Medulla oblongata (tissue), 1 donor: ENCODE measurements around the gene TDRD12.

Experiments
- DNase-seq: peaks from one replicate; pipeline ENCODE4 v3.0.0-alpha.2; 2015; ENCODE audit errors: extremely low spot score

Gene TDRD12

DNA sequence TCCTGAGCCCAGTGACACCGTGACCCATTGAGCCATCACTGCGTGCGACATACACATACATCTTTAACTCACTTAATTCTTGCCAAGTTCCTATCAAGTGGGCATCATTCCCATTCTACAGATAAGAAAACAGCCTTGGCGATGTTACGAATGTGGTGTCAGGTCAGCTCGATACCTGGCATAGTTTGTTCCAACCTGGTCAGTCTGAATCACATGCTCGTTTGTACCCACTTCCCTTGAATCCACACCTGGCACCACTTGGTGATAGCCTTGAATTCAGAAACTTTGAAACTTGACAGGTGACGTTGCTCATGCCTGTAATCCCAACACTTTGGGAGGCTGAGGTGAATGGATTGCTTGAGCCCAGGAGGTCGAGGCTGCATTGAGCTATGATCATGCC, 90.9 kb downstream of the TDRD12 start:
- DNase-seq = no peak

DNA sequence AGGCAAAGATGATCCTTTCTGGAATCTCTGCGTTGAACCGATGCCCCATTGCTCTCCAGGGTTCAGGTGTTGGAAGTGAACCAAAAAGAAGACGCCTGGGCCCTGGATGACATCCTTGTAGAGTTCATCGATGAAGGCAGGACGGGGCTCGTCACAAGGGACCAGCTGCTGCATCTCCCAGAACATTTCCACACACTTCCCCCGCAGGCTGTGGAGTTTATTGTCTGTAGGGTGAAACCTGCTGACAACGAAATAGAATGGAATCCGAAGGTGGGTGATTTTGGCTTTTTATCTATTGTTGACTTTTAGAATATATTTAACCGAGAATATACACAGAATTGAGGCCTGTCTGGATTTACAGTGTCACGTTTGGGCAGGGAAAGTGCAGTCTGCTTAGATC, 91.6 kb downstream of the TDRD12 start:
- DNase-seq = no peak

DNA sequence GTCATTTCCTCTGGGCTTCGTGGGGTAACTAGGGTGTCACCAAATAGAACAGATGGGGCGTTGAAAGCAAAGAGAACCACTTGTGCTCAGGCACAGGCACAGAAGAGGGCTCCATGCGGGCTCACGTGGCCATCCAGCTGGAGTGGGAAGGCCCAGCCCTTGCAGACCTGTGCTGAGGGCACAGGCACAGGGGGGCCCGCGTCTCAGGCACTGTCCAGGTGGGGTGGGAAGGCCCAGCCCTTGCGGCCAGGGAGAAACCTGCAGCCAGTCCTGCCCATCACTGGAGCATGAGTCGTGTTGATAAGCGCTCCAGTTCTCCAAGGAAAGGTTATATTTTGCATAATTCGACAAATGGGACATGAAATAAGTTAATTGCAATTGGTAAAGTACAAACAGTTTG, 92.5 kb downstream of the TDRD12 start:
- no peak for DNase-seq

DNA sequence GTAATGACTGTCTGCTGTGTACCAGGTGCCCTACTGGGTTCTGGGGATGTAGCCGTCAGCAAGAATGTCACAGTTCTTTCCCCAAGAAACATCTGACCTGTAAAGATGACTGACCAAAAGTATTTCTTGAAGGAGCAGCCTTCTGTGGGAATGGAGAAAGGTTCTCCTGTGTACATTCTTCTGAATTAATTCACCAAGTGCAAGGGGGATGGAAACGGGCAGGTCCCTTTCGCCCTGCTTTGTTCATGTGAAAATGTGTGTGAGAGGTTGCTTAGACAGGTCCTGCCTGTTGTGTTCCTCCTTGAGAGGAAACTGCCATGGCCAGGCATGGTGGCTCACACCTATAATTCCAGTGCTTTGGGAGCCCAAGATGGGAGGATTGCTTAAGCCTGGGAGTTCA, 93.0 kb downstream of the TDRD12 start:
- no peak for DNase-seq

DNA sequence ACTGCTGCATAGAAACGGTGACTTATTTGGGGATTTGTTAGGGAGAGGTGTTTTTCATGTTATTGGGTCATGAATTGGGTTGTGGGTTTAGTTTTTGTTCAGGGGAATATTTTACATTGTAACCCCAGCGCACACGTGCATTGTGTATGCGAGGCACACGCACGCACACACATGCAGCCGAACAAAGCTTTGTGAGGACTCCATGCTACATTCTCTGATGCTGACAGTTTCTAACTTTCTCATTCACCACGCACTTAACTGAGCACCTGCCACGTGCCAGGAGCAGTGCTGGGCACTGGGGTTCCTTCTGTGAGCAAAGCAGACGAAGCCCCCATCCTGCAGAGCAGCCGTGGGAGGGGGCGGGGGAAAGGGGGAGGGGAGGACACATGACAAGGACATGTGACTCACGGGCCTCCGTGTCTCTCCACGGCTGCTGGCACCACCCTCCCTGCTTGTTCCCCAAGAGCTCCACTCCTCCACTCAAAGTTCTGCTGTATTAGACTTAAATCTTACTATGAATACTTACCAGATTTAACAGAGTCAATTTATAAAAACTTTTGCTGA, 94.4 kb downstream of the TDRD12 start:
- DNase-seq = no peak

DNA sequence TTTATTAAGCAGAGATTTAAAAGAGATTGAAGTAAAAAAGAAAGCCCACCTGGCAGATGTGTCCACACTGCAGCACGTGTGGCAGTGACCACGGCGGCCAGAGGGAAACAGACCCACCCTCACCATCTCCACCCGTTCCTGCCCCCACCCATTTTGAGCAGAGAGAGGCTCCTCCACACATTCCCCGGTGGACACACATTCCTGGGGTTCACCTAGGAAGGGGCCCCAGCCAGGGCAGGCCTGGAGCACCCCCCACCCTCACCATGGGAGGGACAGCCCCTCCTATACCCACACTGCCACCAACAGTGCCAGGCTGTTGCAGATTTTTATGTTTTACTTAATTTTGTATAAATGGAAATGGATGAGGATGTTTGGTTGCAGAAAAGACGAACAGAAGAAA, 95.1 kb downstream of the TDRD12 start:
- DNase-seq = no peak

DNA sequence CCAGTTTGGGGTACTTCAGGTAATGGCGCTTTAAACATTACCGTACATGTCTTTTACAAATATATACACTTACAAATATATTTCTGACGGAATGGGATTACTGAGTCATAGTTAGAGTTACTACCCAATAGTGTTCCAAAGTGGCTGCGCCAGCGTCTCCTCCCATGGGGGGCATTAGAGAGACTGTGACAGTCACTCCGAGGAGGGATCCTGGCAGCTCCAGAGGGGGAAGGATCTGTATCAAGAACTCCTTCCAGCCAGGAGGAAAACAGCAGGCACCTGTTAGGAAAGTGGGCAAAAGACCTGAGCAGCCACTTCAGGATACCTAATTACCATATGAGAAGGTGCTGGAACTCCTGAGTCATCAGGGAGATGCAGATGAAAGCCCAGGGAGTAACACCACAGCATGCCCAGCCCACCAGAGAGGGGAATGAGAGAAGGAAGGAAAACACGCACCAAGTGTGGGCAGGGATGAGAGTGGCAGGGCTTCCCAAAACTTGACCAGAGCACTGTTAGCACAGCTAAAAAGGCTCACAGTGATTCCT, 97.1 kb downstream of the TDRD12 start:
- no peak for DNase-seq

DNA sequence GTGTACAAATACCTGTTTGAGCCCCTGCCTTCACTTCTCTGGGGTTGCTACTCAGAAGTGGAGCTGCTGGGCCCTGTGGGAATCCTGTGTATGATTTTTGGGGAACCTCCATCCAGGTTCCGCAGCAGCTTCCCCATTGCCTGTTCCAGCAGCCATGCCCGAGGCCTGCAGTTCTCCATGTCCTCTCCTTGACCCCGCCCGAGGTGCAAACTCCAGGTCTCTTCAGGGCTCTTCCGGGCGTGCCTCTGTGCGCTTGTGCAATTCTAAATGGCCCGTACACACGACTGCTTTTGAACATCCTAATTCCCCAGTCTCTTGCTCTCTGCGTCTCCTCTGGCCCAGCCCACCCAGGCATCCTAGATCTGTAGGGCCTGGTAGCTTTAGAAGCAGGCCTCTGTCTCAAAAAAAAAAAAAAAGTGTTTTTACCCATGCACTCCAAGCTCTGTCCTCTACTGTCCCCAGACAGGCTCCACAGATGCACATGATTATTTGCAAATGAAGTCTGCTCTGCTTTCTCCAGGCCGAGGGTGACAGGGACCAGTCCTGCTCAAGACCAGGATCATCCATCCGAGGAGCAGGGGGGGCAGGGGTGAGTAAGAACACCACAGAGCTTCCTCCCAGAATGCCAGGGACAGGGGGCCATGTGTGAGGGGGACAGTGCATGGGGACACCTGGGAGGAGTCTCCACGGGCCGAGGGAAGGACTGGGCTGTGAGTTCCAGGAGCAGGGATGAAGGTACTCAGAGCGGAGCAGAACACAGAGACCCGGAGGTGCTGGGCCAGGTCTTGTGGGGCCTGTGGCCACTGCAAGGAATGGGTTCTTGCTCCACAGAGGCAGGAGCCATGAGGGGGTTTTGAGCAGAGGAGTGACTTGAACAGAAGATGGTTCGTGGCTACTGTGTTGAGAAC, 98.3 kb downstream of the TDRD12 start:
- no peak for DNase-seq

DNA sequence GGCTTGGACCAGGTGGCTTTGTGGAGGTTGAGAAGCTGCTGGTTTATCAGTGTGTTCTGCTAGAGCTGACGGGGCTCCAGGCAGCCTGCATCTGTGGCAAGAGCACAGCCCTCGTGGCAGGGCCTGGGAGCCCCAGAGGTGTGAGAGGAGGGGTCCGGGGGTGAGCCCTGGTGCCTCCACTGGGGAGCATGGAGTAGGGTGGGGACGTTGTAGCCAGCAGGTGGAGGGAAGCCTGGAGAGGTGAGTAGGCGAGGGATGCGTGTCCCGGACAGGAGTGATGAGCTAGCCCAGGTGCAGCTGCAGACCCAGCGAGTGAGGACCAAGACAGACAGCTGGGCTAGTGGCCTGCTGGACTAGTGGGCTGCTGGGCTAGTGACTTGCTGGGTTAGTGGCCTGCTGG, 99.0 kb downstream of the TDRD12 start:
- no peak for DNase-seq

DNA sequence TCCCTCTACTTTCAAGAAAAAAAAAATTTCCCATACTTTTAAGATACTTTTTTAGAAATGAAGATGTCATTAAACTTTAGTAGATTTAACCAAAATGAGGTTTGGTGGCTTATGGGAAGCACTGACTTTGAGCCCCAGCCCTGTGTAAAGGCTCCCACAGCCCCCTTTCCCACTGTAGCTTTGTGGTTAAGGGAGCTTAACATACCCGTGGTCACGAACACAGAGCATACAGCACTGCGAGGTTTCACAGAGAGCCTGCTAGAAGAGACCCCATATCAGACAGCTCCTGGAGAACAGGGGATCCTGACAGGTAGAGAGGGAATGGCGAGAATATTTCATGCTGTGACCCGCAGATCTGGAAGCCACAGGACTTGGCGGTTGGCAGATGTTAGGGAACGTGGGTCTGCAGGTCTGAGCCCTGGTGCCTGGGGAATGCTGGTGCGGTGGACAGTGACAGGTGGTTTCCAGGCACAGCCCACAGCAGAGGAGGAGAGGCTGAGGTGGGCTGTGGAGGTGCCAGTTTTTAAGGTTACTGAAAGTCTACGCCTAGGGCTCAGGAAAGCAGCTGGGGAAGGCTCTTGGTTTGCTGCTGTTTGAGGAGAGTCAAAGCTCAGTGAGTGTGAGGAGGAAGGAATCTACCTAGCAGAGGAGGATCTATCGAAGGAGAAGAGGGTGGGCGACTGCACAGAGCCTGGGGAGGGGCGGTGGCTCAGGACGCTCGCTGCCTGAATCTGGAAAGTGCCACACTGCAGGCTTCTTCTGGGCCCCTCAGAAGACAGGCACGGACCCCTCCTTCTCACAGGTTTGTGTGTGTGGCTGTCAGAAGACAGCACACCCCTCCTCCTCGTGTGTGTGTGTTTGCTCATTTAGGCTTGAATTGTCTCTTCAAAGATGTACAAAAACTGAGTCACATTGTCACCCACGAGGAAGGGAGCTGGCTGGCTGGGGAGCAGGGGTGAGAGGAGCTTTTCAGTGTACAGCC, 100.1 kb downstream of the TDRD12 start:
- no peak for DNase-seq

DNA sequence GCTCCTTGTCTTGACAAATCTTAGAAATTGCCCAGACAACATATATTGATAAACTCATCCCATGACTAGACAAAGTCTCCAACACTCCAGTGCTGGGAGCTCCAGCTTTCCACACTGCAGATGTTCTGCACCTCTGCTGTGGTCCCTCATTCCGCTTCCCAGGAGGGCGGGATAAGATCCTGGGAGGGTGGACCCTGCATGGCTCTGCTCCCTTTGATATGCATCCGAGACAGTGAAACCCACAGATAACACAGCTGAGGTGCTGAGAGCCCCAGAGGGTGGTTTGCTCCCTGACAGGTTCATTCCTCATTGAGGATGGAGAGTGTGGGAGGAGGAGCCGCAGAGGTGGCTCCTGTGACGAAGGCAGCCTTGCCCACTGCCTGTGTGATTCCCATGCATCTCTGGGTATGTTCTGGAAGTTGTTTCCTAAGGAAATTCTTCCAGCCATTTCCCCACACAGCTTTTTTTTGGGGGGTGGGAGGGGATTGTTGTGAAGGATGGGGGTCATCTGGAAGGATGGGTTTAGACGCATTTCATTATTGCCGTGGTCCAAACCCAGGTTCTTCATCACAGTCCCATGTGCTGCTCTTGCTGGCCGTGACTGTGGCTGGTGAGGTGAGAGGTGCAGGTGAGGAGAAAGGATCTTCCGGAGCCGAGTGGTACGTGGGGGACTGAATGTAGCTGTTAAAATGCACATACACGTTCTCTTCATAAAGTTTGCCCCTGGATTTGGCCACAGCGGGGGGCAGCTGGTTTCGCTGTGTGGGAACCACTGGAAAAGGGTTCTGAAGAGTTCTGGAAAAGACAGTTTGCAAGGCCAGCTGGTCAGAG, 103.6 kb downstream of the TDRD12 start:
- DNase-seq = no peak

DNA sequence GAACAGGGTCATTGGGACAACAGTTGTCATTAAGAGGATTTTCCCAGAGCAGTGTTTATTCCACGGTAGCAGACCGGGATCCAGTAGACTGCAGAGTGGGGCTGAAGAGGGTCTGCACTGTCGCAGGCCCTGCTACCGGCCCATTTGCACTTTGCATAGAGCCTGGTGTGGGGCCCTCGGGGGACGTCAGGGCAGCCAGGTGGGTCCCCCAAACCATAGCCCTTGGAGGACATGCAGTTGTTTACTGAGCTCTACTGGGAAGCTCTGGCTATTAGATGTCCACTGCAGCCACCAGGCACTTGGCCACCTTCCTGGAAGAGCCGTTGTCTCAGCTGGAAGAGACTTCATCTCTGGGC, 104.2 kb downstream of the TDRD12 start:
- DNase-seq = no peak

DNA sequence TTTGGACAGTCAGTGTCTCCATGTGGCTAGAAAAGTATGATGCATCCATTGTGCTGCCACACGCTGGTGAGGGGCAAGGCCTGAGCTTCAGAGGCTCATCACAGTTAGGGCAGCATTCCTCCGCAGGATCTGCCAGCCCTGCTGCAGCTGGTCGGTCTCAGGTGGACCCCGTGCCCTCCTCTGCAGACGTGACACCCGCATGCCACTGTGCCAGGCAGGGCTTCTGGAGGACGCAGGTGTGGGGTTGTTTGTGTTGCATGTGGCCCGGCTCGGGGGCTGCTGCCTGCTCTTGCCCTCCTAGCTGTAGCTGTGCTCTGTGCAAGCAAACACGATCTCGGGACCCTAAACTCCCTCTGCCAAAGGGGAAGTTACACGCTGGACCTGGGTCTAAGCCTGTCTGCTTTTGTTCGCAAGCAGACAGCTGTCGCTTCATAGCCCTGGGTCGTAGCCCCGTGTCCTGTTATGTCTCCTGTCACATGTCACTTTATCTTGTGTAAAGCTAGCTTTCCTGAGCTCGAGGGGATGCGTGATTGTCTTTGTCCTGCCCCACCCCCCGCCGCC, 104.7 kb downstream of the TDRD12 start:
- DNase-seq = no peak

DNA sequence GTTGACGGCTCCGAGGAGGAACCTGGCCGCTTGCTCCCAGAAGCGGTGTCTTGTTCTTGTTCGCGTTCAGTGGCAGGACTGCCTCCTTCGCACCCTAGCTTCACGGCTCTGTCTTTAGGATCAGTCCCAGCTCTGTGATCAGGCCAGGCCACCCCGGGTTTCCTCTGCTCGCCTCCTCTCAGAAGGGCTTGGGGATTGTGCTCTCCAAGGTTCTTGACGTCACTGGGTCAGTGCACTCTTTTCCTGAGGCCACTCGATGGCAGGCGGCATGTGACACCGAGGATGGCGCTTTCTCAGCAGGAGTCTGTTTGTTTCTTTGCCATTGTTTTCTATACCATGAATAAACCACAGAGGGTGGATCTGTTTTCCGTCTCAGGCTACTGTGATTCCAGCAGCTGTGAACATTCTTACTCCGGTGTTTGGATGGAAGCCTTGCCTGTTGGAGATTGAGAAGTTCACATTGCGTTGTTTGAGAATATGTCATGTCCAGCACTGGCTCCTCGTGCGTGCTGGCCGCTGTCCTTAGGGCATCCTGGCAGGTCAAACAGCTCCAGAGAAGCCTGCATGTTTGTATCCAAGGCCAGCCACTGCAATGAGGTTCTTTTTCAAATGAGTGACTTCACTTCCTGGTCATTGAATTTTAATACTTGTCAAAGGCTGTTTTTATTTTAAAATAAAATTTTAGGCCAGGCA, 105.5 kb downstream of the TDRD12 start:
- DNase-seq = no peak

DNA sequence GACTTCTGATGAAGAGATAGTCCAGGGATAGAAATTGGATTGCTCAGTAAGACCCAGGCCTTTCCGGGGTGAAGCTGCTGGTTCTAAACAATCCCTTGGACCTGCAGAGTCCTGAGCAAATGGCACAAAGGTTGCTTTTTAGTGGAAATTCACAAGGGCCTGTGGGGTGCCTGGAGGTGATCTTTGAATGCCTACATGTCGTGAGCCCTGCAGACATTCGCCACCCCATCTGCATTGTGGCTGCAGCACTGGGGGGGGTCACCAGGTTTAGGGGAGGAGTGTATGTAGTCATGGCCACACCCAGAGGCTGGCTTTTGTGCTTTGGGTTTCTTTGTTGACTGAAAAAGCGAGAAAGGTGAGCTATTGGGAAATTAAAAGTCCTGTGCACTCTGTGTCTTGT, 108.6 kb downstream of the TDRD12 start:
- no peak for DNase-seq

DNA sequence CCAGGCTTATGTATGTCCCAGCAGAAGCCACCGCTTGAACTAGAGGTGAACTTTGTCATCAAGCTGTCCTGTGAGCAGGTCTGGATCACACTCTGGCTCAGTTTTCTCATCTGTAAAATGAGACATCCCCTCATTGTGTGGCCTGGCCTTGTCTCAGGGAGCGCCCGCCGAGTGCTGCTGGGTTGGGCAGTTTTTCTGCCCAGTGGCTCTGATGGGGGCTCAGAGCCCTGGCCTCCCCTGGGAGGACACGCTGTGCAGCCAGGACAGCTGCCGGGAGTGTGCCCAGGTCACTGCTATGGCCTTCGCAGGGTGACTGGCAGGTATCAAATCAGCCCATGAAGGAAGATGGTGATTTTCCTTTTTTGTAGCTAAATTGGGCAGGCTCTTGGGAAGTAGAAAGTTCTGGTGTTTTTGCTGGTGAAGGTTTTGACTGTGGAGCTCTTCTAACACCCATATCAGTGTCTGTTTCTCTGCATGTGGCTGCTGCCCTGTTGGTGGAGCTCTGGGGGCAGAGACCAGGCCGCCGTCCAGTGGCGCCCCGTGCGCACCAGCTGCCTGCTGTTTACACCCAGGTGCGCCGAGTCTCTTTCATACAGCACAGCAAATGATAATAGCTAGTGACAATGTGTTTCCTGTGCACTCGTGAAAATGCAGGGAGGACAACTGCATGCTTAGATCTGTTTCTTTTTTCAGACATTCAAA, 109.2 kb downstream of the TDRD12 start:
- DNase-seq = no peak

DNA sequence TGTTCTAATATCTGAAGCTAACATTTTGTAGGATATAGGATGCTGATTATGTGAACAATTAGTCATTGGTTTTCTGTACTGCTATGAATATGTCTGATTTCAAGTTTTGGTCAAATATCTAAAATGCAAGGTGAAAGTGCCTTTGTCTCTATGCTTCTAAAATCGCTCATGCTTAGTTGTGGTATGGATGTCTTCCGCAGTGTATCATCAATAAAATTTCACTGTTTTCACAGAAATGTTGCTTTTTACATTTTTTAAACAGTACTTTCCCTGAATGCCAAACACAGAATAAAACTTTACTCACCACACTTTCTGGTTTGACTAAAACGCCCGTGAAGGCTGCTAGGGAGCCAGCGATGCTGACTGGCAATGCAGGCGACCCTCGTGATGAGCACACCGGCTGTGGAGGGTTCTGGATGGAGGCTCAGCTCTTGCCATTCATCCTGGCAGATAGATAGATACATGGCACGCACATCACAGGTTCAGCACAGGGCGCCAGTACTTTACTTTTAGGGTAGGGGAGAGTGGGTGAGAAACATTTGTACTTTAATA, 109.9 kb downstream of the TDRD12 start:
- DNase-seq = no peak

DNA sequence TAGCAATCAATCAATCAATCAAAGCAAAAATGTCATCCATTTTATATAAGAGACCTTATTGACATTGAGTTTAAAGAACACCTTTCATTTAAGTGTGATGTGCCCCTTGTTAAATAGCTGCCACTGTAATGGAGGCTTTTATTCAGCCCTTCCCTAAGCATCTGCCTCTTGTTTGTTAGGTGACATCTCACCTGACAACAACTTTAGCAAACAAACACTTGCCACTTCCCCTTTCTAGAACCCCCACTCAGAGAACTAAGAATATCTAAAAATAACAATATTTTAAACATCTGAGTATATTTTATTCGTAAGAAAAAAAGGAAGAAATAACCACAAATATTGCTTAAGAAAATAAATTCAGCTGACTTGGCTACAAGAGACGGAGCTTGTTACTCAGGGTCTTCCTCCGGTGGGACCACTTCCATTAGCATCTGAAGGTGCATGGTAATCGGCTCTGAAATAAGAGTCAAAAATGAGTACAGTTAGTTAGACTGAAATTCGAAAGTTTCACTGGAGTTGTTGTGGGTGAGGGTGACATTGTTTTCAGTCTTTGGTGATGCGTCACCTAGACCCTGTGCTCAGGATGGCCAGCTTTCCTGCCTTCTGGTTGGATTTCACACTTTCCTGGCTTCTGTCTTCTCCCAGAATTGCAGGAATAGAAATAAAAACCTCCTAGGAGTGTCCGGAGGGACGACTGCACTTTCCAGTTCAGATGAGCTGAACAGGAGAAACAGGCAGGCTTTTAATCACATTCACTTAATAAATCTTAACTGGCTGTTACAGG, 110.9 kb downstream of the TDRD12 start:
- DNase-seq = no peak

DNA sequence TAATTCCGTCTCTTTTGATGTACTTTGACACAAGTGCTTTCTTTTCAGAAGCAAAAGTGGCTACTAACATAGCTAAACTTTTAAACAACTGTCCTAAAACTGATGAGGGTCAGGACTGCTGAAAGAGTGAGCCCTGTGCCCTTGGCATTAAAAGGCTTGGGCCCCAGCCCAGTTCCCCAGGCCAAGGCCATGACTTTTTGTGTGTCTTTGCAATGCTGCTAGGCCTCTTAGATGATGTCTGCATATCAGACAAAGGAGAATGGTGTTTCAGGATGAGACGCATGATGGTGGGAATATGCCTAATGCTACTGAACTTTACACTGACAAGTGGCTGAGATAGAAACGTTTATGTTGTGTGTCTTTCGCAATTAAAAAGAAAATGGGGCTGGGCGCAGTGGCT, 112.0 kb downstream of the TDRD12 start:
- DNase-seq = no peak
